ENCODE measurements around the gene LPO. TPM values are rescaled to one million over a fixed set of nuclear protein-coding genes. Genes with fewer than 3 reads are reported as not detected.

The LPO gene
- total RNA-seq, 1 donor from 2014 or later, result not detected

DNA sequence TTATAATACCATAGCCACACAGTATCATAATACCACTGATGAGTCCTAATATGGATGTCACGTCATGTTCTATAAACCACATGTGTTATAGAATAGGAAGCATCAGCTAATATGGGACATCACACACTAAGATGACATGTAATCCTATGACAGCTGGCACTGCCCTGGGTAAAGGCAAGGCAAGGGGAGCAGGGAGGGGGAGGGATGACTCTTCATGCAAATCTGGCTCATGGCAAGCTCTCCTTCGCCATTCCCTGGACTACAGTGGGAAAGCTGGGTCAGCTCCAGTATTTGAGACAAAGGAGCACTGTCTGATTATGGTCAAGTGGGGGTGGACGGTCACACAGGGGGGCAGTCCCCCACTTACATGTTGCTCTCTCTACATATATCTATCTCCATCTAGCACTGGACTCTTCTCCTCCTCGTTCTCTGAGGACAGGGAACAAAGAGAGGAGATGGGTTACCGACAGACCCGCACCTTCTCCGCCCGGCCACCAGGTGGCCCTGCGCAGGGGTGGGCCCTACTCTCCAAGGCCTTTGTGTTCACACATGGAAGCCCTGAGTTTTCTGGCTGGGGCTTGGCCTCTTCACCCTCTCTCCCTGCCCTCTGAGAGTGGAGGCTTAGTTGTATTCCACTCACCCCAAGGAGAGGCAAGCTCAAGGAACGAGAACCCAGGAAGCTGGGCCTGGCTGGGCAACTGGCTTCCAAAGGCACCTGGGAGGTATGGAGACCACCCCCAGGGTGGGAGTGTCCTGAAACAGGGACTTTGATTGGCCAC lies 65.8 kb downstream of the LPO start:
- DNase-seq (ENCODE audit: low spot score), result peak; percentile 49

DNA sequence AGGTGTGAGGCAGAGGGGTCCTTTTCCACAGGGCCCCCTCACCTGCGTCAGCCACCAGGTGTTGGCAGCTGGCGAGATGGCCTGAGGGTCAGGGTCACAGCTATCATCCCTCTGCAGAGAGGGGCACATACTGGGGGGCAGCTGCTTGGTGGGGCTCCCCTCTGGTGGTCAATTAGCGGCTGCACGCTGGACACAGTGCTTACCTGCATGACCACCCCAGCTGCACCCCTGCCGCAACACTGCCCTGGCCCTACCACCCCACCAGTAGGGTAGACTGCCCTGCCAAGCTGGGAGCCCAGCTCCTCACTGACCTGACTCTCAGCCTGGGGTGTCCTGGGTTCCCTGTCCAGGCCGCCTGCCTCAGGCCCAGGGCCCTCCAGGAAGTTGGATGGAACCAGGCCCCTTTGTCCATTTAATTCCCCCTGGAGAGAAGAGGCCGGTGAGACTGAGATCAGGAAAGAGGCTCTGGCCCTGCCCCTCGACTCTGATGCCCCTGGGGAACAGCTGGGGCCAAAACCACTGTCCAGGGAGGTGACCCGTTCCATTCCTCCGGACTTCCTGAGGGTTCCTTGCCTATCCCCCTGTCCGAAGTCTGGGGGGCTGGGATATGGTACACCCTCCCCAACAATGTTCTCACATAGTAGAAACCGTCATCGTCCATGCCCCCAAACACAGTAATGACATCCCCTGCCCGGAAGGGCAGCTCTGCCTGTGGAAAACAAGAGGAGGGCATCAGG lies 66.5 kb downstream of the LPO start:
- peak; percentile 40 for DNase-seq (ENCODE audit: low spot score)

DNA sequence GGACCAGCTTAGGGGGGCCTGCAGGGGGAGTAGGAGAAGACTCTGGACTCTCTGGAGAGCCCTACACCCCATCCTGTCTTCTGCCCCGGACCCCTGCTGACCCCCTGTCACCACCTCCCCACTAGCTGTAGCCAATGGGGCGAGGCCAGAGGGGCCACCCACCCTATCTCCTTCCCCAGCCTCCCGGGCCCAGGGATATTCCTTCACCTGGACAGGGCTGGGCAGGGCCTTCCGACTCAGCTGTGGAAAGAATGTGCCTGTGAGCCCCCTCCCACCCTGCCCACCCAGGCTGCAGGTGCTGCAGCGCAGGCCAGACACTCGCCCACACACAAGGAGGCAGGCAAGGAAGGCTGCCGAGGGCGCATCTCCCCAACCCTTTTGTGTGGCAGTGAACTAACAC lies 67.2 kb downstream of the LPO start:
- no peak for DNase-seq (ENCODE audit: low spot score)

DNA sequence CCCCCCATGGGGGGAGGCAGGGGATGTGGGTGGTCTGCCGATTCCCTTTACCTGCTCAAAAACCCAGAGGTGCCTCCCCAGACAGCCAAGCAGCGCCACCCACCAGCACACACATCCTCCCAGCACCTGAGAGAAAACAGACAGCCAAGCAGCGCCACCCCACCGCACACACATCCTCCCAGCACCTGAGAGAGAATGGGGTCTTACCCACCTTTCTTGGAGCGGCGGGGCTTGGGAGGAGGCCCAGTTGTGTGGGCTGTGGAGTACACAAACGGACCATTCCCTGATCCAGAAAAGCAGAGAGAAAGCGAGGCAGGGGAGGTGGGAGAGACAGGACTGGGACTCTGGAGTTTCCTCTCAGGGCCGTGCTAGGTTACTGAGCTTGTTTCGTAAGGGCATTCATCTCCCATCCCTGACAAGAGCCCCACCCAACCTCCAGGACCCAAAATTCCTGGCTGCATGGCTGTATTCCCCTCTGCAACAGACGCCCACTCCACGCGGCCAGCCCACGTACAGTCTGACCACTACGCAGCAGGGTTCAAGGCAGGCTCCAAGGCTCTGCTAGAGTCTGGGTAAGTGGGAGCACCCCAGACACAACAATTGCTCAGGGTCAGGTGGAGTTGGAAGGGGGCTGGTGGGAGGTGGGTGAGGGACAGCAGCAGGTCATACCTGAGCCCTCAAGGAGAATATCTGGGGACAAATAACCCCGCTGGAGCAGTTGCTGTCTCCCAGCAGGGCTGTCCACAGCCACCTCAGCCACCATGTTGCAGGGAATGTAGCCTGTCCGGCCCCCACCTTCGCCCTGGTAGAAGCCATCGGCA lies 68.0 kb downstream of the LPO start:
- peak; percentile 25 for DNase-seq (ENCODE audit: low spot score)

DNA sequence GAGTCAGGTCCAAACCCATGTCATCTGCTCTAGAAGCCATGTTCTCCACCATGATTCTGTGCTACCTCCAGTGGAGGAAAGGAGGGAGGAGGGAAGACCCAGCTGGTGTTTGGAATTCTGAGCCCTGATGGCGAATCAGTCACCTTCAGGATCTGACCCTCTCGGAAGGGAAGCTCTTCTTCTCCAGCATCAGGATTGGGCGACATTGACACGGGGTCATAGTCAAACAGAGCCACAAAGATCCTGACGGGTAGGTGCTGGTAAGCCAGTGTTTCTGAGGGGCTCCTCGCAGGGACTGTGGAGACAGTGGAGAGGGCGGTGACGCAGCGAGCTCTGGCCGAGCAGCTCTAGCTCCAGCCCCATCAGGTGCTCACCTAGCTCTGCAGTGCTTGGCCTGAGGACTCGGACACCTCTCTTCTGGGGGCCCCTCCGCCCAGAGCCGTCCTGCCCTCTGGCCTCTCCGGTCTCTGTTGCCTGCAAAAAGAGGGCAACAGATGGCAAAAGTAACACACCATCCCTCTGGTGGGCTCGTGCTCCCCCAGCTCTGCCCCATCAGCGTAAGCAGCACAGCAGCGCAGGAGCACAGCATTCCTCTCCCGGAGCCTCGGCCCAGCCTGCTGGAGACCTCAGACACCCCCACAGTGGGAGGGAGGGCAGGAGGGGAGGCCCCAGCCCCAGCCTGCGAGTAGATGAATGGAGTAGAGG lies 69.2 kb downstream of the LPO start:
- no peak for DNase-seq (ENCODE audit: low spot score)

DNA sequence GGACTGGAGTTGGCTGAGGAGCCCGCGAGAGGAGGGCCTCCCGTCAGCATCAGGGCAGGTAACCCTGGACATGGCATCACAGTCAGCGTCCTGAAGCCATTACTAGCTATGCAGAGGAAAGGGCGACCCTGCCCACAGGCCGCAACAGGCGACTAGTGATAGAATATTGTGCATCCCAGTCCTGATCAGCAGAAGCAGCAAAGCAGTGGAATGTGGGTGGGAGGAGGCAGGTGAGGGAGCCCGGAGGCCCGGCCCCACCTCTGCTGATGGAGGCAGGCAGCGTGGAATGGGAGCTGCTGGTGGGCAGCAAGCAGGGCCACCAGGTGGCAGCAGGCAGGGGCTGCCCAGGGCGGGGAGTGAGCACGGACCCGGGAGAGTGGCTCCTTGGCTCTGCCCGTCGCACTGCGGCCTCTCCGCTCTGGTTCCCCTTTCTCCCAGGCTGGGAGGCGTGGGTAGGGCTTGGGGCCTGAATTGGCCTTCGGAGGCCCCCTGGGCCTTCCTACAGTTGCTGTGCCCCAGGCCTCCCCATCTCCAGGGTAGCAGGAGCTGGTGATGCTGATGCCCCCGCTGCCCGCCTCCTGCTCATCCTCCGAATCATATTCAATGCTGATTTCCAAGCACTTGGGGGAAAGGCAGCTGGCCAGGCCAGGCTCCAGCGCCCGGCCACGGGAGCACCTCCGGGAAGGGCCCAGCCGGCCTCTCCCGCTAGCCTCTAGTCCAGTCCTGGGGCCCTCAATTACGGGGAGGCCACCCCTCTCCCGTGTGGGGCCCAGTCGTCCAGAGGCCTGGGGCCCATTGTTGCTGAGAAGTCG lies 70.0 kb downstream of the LPO start:
- DNase-seq (ENCODE audit: low spot score), result peak; percentile 27

- peak; percentile 34 for DNase-seq (ENCODE audit: low spot score)
These were observed 70.9 kb downstream of the LPO start for GRCh38 chr17:58308985-58309917.

DNA sequence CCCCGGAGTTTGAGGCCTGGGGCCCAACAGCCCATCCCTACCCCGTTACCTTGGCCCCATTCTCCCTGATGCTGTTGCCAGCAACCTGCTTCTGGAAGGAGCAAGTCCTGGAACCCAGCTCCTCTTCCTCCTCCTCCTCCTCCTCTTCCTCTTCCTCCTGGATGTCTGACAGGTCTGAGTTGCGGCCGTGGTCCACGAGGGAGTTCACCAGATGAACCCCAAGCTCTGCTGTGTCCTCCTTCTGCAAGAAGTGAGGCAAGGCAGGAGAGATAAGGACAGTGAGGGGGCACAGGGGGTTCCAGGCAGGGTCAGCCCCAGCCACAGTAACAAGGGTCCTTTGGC lies 71.5 kb downstream of the LPO start:
- DNase-seq (ENCODE audit: low spot score), result no peak

- DNase-seq (ENCODE audit: low spot score), result peak; percentile 36
These were observed 72.4 kb downstream of the LPO start for GRCh38 chr17:58310511-58311428.

DNA sequence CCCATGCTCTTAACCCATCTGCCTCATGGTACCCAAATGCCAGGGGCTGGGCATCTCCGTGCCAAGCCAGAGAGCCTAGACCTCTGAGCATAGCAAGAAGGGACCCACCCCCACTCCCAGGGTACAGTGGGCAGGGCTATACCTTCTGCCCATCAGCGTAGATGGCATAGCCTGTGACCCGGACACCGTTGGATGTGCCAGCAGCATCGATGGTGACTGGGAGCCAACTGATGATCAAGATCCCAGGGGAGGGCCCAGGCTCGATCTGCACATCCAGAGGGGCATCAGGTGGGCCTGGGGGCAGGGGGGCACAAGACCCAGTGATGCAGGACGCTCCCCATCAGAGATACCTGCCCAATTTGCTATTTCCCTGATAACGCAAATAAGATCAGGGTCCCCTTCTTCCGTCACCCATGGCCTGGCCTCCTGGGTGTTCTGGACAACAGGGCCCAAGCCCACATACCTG lies 73.1 kb downstream of the LPO start:
- peak; percentile 27 for DNase-seq (ENCODE audit: low spot score)

DNA sequence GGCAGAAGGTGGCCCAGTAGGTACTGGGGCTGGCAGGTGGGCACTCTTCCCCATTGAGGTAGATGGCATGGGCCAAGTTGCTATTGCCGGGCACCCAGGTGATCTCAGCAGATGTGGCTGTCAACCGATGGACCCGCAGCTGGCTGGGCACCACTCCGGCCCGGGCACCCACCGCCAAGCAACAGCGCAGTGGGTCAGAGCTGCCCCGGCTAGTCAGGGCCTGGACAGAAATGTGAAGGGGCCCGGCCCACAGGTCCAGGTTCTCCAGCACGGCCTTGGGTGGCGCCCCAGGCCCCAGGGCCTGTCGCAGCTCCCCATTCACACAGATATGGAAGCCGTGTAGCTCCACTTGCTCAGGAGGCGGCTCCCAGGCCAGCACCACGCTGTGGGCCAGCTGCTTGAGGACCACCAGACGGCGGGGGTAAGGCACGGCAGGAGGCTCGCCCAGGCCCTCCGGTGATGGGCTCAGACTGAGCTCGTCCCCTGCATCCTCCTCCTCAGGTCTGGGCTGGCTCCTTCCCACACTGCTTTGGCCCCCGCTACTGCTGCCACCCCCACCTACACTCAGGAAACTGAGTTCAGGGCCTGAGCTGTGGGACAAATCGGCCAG lies 73.7 kb downstream of the LPO start:
- peak; percentile 40 for DNase-seq (ENCODE audit: low spot score)

DNA sequence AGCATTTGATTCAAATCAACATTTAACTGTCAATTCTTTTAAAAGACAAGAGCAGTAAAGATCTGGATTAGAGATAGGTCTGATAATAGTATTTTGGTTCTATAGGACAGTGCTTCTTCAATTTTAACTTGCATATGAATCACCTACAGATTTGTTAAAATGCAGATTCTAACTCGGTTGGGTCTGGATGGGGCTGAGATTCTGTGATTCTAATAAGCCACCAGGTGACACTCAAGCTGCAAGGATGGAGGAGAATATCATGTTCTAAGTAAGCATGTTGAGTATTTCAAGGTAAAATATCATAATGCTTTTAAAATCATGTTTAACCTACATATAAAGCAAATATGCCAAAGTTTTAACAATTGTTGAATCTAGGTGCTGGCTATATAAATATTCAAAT lies 74.4 kb downstream of the LPO start:
- DNase-seq (ENCODE audit: low spot score), result no peak

DNA sequence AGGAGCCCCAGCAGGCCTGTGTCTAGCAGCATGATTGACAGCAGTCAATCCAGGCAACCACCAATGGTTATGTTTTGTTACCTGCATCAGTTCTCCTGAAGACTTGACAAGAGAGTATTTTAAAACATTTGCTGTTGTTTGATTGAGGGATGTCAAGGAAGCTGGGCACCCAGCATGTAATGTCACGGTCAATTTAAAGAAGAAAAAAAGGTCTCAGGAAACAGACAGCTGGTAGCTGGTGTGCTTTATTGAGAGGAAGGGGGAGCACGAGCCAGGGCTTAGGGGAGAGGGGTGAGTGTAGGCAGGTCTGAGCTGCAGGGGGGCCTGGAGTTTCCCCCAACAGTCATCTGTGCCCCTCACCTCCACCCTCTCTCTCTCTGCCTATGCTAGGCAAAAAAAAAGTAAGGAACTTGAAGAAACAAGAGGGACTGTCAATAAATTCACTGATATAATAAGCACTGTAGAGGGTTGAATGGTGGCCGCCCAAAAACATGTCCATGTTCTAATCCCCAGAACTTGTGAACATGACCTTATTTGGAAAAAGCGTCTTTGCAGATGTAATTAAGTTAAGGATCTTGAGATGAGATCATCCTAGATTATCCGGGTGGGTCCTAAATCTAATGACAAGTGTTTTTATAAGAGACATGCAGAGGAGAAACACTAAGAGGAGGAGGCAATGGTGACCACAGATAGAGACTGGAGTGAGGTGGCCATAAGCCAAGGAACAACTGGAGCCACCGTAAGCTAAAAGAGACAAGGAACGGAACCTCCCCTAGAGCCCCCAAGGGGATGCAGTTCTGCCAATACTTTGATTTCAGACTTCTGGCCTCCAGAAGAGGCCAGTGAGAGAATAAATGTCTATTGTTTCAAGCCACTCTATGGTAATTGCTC lies 75.7 kb downstream of the LPO start:
- DNase-seq (ENCODE audit: low spot score), result peak; percentile 33

DNA sequence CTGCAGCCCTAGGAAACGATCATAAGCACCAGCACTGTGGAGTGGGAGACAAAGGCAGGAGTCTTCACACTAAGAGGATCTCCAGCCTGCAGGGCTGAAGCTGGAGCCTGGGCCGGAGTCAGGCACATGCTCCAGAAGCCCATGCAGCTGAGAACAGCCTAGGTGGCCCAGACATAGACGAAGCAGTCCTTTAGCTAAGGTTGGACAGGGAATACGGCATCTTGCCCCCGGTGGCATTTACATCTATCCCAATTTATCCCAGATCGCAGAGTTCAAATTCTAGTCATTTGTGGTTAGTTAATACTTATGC lies 76.3 kb downstream of the LPO start:
- DNase-seq (ENCODE audit: low spot score), result no peak

DNA sequence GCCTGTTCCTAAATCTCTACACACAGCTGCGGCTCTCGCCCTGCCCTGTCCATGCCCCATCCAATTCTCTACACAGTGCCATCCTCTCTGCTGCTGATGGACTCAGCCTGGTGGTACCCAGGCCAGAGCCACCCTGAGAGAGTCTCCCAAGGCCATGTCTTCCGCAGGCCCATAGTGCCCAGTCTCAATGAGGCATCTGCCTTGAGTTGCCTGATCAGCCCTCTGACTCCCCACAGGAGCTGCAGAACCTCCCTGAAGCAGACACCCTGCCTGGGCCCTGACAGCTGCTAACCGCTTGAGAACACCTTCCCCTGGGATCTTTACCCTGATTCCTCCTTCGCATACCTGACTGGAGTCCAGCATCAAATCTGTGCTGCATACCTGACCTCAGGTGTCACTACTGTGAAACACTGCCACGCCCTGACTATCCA lies 76.9 kb downstream of the LPO start:
- DNase-seq (ENCODE audit: low spot score), result peak; percentile 25

DNA sequence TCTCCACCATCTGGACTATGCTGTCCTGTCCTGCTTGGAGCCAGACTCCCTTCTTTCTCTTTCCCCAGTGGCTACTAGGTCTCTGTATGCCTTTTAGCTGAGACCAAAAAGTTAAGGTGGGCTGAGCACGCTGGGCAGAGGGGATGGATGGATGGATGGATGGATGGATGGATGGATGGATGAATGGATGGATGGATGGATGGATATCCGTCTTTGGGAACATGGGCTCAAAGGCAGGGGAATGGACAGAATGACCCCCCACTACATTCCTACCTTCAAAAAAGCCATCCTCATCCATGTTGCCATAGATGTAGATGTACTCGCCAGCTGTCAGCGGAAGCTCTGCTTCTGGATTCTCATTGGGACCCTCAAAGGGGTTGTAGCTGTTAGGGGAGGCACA lies 77.4 kb downstream of the LPO start:
- no peak for DNase-seq (ENCODE audit: low spot score)

DNA sequence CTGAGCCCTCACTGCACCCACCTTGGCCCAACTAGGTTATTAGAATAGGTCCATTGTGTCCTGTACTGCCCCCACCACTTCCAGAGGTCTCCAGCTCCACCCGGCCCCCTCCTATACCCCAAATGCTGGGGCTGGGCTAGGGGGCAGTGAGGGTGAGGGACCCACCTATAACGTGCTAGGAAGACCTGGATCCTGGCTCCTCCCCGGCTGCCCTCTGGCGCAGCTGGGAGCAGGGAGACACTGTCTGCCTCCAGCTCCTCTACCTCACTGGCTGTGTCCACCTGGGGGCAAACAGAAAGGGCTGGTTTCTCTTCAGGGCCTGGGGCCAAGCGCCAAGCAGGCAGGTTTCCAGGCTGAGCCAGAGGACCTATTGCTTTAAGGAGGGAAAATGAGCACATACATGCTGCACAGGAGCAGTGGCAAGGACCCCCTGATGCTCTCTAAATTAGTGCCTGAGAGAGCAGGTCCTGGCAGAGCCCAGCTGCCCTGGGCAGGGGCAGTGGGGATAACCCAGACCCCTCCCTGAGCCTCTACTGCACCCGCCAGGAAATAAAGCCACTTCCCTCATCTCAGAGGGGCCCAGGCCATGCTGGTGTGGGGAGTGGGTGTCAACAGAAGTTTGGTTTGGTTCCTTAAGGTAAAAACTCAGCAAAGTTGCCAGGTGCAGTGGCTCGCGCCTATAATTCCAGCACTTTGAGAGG lies 78.0 kb downstream of the LPO start:
- peak; percentile 34 for DNase-seq (ENCODE audit: low spot score)
